Suppressor macrophage treated with lipopolysaccharide for 4 hours (primary cell): Measurements from ENCODE around the gene DNM1.

Experiments
- DNase-seq: peaks from one replicate; pipeline ENCODE4 v3.0.0-alpha.2; 2020

DNM1 gene

DNA sequence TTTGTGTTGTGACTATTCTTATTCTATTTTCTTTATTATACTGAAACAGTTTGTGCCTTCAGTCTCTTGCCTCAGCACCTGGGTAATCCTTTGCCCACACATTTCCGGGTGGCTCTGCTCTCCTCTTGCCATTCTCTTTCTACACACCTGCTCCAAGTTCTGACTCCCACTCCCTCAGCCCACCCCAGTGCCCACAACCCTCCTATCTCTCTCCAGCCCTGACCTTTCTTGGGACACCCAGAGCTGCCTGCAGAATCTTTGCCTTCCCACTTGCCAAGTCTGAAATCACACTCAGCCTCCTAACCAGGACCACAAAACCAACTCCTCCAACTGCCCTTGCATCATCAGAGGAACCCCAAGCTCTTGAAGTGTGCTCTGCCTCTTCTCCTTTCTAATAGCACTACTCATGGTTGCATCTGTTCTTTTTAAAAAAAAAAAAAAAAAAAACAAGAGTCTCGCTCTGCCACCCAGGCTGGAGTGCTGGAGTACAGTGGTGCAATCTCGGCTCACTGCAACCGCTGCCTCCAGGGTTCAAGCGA lies 77.0 kb downstream of the DNM1 start:
- no peak for DNase-seq

DNA sequence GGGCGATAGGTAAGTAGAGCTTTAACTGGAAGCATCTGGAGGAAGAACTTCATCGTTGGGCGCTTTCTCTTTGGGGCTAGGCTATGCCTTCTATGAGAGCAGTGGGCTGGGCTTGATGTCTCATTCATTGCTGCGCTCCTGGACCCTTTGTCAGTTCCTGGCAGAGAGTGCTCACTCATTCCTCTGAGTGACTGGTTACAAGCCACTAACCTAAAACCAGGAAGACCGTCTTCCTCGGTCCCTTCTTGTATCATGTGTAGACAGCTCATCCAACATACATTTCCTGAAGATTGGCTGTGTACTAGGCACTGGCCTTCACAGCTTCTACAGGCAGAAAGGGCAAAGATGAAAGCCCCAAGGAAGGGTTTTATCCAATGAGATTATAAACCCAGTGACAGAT lies 79.3 kb downstream of the DNM1 start:
- no peak for DNase-seq

DNA sequence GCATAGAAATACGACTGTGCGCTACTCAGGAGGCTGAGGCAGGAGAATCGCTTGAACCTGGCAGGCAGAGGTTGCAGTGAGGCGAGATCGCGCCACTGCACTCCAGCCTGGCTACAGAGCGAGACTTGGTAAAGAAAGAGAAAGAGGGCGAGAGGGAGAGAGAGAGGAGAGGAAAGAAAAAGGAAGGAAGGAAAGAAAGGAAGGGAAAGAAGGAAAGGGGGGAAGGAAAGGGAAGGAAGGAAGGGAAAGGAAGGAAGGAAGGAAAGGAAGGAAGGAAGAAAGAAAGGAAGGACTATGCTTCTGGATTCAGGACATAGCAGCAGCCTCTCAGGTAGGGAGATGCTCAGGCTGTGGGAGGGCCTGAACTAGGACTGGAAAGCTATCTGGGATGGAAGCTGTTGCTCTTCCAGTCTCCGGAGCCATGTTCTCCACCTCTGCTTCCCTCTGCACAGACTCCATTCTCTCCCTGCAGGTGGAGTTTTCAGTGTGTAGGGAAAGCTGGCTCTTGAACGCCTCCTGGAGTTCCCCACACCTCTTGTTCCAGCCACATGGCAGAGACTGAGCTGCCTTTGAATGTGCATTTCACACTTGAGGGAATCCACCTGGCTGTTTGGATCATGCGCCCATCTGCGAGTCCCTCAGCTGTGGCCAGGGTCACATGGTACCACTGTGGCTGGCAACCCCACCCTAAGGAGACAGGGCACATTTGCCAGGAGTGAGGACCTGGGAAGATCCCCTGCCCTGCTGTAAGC lies 82.0 kb downstream of the DNM1 start:
- DNase-seq: no peak

DNA sequence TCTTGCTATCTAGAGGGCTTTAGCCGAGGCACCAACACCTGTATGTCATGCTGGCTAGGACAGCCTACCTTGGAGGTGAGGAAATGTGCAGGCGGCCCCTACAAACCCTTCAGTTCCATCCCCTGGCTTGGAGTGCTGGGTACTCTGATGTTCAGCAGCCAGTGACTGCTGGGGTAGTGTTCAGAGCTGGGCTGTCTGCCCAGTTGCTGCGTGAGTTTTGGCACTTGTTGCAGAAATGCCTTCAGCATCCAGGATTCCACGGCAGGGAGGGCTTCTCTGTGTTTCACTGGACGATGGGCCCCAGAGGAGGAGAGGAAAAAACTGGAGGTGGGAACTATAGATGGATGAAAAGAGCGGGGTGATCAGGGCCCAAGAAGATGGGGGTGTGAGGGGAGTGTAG lies 83.3 kb downstream of the DNM1 start:
- DNase-seq: no peak

DNA sequence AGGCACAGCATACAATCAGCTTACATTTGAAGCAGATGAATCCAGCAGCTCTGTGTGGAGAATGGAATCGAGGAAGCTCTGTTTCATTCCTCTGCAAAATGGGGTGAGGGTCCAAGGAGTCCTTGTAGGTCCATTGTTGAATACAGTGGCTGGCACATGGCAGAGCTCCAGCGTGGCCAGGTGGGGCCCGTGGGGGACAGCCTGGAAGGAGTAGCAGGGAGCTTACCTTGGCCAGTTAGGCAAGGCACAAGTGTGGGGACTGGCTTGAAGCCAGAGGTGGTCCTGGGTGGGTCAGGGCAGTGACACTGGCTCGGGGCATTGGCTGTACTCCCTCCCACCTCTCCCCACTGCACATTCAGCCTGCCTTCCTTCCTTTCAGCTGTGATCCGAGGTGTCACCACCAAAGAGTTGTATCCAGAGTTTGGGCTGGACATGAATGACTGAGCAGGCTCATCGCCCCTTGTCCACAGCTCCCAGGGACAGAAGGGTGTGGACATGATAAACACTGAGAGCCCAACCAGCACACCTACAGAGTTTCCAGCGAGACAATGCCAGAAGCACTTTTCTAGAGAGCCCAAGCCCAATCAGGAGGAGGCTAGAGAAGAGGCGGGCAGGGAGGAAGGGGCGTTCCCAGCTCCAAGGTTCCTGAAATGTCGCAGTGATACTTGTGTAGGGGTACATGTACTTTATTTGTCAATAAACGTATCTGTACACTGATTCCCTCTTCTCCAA lies 85.3 kb downstream of the DNM1 start:
- no peak for DNase-seq

DNA sequence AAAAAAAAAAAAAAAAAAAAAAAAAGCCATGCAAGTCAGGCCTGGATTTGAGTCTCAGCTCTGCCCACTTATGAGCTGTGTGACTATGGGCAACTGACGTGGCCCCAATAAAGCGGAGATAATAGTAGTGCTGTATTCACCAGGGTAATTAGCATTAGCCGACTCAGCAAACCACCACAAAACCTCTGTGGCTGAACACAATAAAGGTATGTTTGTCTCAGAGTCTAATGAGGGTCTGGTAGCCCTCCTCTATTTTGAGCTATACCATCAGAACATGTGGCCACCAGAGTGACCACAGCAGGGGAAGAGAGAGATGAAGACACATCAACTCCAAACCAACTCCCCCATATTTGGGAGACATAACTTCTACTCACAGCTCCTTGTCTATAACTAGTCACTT lies 88.8 kb downstream of the DNM1 start:
- no peak for DNase-seq

DNA sequence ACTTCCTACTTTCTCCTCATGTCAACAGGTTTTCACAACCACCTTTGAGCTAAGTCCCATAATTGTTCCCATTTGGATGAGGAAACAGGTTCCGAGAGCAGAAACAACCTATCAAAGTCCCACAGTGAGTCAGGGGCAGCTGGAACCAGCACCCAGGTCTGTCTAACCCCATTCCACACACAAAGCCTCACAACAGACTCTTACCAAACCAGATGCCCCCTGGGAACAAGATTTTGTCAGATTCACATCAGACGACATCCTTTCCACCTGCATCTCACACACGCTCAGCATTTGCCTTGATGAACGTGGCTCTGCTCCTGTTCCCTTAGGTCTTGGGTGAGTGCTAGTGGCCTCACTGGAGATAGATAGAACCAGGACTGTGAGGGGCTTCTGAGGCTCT lies 89.9 kb downstream of the DNM1 start:
- no peak for DNase-seq

DNA sequence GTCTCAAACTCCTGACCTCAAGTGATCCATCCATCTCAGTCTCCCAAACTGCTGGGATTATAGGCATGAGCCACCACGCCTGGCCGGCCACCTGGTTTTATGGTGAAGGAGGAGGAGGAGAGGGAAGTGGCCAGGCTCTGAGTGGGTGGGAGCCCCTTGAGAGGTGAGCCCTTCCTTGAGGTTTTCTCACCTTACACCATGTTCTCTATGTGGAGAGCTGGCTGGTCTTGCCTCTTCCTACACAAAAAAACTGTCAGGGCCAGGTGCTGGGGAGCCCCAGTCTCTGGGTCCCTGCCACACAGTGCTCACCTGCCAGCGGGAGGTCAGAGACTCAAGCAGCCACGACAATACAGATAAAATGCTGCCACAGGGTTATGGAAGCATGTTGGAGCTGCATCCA lies 91.0 kb downstream of the DNM1 start:
- no peak for DNase-seq

DNA sequence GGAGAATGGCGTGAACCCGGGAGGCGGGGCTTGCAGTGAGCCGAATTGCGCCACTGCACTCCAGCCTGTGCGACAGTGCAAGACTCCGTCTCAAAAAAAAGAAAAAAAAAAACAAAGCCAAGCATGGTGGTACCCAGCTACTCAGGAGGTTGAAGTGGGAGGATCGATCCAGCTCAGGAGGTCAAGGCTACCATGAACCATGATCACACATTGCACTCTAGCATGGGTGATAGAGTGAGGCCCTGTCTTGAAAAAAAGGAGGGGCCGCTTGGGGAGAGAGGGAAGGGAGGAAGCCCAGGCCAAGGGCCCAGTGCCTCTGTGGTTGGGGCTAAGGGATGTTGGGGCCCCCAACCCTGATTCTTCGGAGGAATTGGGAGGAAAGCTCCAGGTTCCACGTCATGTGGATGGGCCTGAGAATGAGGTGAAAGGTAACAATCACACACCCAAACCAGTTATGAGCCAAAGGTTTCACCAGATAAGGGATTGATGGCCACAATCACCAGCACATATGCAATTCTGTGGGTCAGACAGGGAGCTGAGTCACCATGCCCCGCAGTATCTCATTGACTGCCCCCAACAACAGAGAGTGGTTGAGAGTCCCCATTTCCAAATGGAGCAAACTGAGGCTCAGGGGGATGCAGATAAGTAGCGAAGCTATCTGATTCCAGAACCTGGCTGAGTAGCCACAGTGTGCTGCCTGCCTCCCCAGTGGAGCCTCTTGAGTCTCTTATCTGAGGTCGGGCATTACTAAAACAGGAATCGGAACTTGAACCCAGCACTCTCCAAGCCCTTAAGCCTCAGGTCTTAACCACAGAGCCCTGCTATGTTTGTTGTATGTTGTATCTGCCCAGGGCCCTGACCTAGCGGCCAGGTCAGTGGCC lies 93.4 kb downstream of the DNM1 start:
- DNase-seq: no peak

DNA sequence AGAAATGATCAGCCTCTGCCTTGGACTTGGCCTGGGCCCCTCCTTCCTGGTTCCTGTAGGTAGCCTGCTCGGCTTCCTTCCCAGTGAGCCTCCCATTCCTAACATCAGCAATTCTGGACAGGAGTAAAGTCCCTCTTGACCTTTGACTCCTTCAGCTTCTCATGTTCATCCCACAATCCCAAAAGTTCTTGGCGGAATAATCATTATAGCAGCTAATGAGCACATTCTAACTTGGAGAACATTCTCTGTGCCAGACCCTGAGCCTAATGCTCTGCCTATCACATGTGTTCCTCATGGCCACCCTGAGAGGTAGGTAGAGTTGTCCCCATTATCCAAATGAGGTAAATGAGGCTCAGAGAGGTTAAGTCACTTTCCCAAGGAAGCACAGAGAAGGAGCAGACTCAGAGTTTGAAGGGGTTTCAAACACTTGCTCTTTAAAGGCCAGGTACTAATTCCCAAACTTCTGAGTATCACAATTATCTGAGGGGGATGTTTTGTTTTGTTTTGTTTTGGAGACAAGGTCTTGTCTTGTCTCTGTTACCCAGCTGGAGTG lies 94.1 kb downstream of the DNM1 start:
- no peak for DNase-seq

DNA sequence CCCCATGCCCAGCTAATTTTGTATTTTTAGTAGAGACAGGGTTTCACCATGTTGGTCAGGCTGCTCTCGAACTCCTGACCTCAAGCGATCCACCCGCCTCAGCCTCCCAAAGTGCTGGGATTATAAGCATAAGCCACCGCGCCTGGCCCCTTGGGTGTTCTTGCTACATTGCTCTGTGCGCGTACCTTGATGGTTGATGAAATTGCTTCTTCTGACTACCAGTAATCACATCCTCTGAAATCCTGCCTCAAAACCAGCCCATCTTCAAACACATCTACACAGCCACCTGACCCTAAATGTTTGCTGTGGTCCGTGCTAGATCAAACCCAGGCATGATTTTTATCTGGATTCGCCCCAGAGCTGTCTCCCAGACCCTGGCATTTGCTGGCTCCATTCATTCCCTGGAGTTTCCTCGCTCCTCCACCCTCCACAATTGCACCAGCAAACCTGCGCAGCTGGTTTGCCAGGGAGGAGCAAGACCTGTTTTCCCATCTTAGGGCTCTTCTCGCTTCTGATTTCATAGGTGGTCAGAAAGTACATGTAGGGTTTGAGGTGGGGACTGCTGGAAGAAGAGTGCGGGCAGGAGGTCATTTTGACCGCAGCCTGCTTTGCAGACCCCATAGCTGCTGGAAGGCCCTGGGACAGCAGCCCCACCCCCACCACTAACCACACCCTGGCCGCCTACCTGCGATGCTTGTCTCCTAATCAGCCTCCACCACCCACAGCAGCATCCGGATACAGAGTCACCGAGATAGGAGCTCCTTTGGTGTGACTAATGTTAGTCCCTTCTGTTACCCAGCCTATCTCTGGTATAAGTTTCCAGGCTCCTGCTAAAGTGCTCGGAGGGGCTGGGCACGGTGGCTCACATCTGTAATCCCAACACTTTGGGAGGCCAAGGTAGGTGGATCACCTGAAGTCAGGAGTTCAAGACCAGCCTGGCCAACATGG lies 95.6 kb downstream of the DNM1 start:
- DNase-seq: no peak

DNA sequence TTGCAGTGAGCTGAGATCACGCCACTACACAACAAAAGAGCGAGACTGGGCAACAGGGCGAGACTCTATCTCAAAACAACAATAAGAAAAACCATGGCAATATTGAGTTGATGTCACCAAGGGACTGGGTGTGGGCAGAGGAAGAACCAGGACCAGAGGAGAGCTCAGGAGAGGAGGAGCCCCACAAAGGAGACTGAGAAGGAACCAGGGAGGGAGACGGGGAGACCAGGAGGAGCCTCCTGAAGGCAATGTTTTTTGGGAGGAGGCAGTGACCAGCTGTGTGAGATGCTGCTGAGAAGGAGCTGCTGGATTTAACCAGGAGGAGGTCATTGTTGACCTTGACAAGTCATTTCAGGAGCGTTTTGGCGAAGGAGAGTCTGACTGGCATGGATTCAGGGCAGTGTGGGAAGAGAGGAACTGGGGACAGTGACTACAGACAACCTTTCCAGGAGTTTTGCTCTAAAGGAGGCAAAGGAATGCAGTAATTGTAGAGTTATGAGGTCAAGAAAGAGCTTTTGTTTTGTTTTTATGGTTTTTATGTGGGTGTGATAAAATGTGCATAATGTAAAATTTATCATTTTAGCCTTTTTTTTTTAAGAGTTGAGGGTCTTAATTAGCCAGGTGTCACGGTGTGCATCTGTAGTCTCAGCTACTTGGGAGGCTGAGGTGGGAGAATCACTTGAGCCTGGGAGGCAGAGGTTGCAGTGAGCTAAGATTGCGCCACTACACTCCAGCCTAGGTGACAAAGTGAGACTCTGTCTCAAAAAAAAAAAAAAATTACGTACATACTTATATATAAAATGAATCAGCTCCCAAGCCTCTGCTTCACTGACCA lies 101.2 kb downstream of the DNM1 start:
- no peak for DNase-seq
